ENCODE data around the gene TREML4.

TREML4 gene

GRCh38 chr6:41286544-41287346 is 58.6 kb downstream of the TREML4 start, which contains the start of gene TREM1:
TSS of gene TREM1 (minus strand) at chr6:41286682. CDS start at chr6:41286655, 27 bp downstream.
- peak; percentile 58 for DNase-seq (ENCODE audit: low spot score)

GRCh38 chr6:41288030-41288753 is 60.0 kb downstream of the TREML4 start:
- DNase-seq (ENCODE audit: low spot score), result no peak
